HG02571 (cell line): Measurements from ENCODE around the gene CDK8.

Experiments
- ATAC-seq: cut with Tn5 transposase; IDR thresholded peaks from one replicate; pipeline ENCODE4 v1.9.1; 2021; ENCODE audit warnings: mild to moderate bottlenecking, moderate library complexity; ENCODE audit not compliant: unreplicated experiment

CDK8 gene

GRCh38 chr13:26253787-26254582, at the start of gene CDK8:
Gene CDK8 (plus strand): TSS chr13:26254129. CDS start chr13:26254642, 513 bp downstream.
- peak; percentile 88 for ATAC-seq

GRCh38 chr13:26208287-26208686, 45.6 kb upstream of the CDK8 start:
- no peak for ATAC-seq

GRCh38 chr13:26213345-26213744, 40.6 kb upstream of the CDK8 start:
- ATAC-seq: no peak

- no peak for ATAC-seq
Observed at GRCh38 chr13:26213982-26214381, 39.9 kb upstream of the CDK8 start.

GRCh38 chr13:26216042-26216441, 37.9 kb upstream of the CDK8 start:
- no peak for ATAC-seq

- ATAC-seq: no peak
Observed at GRCh38 chr13:26219726-26220125, 34.2 kb upstream of the CDK8 start.

- ATAC-seq: no peak
Observed at GRCh38 chr13:26220575-26220974, 33.4 kb upstream of the CDK8 start.

GRCh38 chr13:26221399-26221720, 32.6 kb upstream of the CDK8 start:
- peak; percentile 20 for ATAC-seq

- peak; percentile 98 for ATAC-seq
Observed at GRCh38 chr13:26221721-26222519, 32.0 kb upstream of the CDK8 start, which contains the start of gene RNF6. Gene RNF6 (minus strand): TSS chr13:26222314. CDS start chr13:26219649, 2,665 bp downstream.

GRCh38 chr13:26222520-26223046, 31.3 kb upstream of the CDK8 start:
- peak; percentile 42 for ATAC-seq

GRCh38 chr13:26225896-26226617, 27.9 kb upstream of the CDK8 start:
- ATAC-seq: no peak

GRCh38 chr13:26227166-26227971, 26.6 kb upstream of the CDK8 start:
- no peak for ATAC-seq

- ATAC-seq: no peak
Observed at GRCh38 chr13:26228096-26228495, 25.8 kb upstream of the CDK8 start.

- no peak for ATAC-seq
Observed at GRCh38 chr13:26229080-26229615, 24.8 kb upstream of the CDK8 start.

- no peak for ATAC-seq
Observed at GRCh38 chr13:26230703-26231102, 23.2 kb upstream of the CDK8 start.

- ATAC-seq: no peak
Observed at GRCh38 chr13:26236296-26236695, 17.6 kb upstream of the CDK8 start.

- ATAC-seq: no peak
Observed at GRCh38 chr13:26246154-26246553, 7.8 kb upstream of the CDK8 start.

- no peak for ATAC-seq
Observed at GRCh38 chr13:26247011-26247410, 6.9 kb upstream of the CDK8 start.

GRCh38 chr13:26247608-26248007, 6.3 kb upstream of the CDK8 start:
- no peak for ATAC-seq

- no peak for ATAC-seq
Observed at GRCh38 chr13:26249551-26249950, 4.4 kb upstream of the CDK8 start.
